Measurements from ENCODE around the gene CAB39L. TPM values are rescaled to one million over a fixed set of nuclear protein-coding genes. Genes with fewer than 3 reads are reported as not detected.
A peak's percentile ranks its signal among the peaks of the same experiment; 100 is the strongest.
"Not testable (repeated sequence)": the region's sequence is repeated elsewhere in the genome, so short reads cannot be mapped to it uniquely, and the experiment has no call there.

CAB39L gene
- total and polyA plus RNA-seq, 5 experiments from 2014 or later, result 4.3 to 9.2 (median 5.2) TPM

DNA sequence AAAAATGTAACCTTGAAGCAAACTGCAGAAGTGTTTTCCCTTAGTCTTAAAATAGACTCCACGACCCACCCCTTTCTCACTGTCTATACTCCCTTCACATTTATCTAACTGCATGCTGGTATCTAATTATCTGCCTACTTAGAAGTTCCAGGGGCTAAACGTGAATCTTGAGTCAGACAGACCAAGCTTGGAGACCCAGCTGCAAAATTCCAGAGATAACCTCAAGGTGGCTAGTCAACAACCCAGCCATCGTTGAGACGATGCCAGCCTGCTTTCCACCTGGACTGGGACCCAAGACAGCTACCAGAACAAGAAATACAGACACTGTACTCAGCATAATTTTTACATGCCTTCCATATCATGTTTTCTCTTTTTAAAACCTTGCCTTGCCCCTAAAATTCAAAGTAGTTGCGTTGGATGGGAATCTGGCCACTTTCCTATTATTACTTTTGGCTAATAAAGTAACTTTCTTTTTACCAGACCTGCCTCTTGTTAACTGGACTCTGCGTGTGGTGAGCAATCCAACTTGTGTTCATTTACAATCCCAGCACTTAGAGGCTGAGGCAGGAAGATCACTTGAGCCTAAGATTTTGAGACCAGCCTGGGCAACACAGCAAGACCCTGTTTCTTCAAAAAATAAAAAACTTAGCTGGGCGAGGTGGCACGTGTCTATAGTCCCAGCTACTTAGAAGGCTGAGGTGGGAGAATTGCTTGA is 113.9 kb downstream of the CAB39L start:
- no peak for DNase-seq
- H3K9me3 Mint-ChIP-seq, result no peaks in the 10 kb centered on the region
- no peak for ATAC-seq
- H3K4me3 Mint-ChIP-seq, result no peak overlapping the region
- peaks cover 0 to 10% (median 2%) of the 10 kb centered on the region in 3 donors for H3K36me3 Mint-ChIP-seq
- no peaks in the 10 kb centered on the region for H3K27me3 Mint-ChIP-seq
- POLR2A ChIA-PET, result no interaction called here
- H3K4me1 Mint-ChIP-seq, result no peaks in the 10 kb centered on the region
- no peak overlapping the region for H3K27ac Mint-ChIP-seq

DNA sequence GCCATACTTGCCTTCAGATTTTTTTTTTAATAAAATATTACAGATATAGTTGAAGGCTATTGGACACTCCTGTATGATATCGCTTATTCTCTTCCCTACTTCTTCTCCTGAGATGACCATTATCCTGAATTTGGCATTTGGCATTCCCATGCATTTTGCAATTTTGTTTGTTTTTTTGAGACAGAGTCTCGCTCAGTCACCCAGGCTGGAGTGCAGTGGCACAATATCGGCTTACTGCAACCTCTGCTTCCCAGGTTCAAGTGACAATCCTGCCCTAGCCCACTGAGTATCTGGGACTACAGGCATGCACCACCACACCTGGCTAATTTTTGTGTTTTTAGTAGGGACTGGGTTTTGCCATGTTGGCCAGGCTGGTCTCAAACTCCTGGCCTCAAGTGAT is 116.7 kb downstream of the CAB39L start:
- H3K27me3 Mint-ChIP-seq, H3K27ac Mint-ChIP-seq, H3K4me3 Mint-ChIP-seq, POLR2A ChIA-PET, H3K9me3 Mint-ChIP-seq, H3K4me1 Mint-ChIP-seq, DNase-seq, ATAC-seq: not testable (repeated sequence)
- peaks cover 0 to 10% (median 2%) of the 10 kb centered on the region in 3 donors for H3K36me3 Mint-ChIP-seq

DNA sequence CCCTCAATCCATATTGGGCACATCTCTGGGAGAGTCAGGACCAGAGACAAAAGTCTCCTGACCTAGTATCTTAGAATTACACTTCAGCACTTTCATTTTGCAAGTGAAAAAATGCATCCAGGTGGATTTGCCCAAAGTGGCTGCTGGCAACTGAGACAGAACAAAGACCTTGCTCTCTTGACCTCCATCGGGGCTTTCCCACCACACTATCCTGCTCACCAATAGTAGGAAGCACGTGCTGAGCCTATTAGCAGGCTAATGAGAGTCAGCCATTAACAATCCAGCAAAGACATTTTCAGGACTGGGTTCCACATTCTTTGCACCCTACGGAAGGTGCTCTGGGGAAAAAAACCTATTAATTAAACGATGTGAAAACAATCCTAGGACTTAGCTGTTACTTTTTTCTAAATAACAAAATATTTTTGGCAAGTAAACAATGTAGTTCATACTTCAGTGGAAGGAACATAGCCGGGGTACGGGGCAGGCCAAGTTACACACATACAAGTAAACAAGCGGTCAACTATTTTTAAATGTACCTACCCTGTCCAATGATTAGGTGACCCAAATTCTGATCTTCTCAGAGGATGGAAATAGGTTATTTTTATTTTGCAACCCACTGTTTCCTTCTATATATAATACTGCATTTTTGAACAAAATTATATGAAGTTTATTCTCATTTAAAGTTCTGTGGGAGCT is 117.5 kb downstream of the CAB39L start:
- Mint-ChIP-seq H3K4me1 (peaks cover under 1 to 3% (median 2%) of the 10 kb centered on the region in 4 donors), H3K36me3 (peaks cover 0 to 4% (median 0%) of the 10 kb centered on the region in 3 donors), H3K27me3 (no peaks in the 10 kb centered on the region), H3K9me3 (no peaks in the 10 kb centered on the region), H3K4me3 (no peak overlapping the region), H3K27ac (no peak overlapping the region)
- POLR2A ChIA-PET, result no interaction called here
- ATAC-seq, result no peak
- no peak for DNase-seq

DNA sequence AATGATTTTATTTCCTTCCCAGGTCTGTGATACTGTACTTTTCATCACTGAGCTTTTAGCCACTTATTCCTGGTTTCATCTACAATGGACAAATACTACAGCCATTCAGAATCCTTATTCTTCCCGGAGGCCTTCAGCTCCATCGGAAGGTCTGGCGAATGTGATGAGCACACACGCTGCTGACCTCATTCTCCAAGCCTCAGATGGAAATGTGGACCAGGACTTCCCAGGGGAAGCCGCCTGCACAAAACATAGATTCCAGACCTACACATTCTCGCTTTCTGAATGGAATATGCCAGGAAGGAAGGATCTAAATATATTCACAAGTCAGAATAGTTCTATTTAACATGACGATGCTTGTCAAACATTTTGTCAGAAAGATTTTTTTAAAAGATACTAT is 120.5 kb downstream of the CAB39L start:
- no peaks in the 10 kb centered on the region for H3K9me3 Mint-ChIP-seq
- DNase-seq, result no peak
- no peak for ATAC-seq

DNA sequence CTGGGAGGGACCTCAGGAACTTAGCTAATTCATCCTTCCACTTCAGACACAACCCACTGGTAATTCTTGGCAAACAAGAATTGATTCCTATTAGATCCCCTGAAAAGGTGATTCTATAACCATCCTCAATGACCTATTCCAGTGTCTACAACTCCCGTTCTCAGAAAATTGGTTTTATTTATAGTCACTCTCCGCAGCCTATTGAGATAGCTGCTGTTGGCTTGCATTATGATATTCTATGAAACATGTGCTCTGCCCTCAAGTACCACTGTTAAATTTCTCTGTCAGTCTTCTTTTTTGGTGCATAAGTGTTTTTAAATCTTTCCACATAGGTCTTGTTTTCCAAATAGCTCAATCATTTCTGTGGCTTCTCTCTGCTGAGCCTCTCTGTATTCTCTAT is 121.2 kb downstream of the CAB39L start:
- H3K27ac Mint-ChIP-seq, result no peak overlapping the region
- no peak for DNase-seq
- no peaks in the 10 kb centered on the region for H3K27me3 Mint-ChIP-seq
- H3K9me3 Mint-ChIP-seq, result no peaks in the 10 kb centered on the region
- no peak for ATAC-seq
- no peak overlapping the region for H3K4me3 Mint-ChIP-seq
- POLR2A ChIA-PET, result no interaction called here
- peaks cover 0 to 2% (median 0%) of the 10 kb centered on the region in 3 donors for H3K36me3 Mint-ChIP-seq
- peaks cover 8 to 16% (median 14%) of the 10 kb centered on the region in 4 donors for H3K4me1 Mint-ChIP-seq

More for the DNA sequence above, 120.5 kb downstream of the CAB39L start:
- no peaks in the 10 kb centered on the region for H3K27me3 Mint-ChIP-seq
- no peak overlapping the region for H3K4me3 Mint-ChIP-seq
- no peaks in the 10 kb centered on the region for H3K36me3 Mint-ChIP-seq
- no peak overlapping the region for H3K27ac Mint-ChIP-seq
- peaks cover 8 to 16% (median 14%) of the 10 kb centered on the region in 4 donors for H3K4me1 Mint-ChIP-seq
- POLR2A ChIA-PET, result no interaction called here

DNA sequence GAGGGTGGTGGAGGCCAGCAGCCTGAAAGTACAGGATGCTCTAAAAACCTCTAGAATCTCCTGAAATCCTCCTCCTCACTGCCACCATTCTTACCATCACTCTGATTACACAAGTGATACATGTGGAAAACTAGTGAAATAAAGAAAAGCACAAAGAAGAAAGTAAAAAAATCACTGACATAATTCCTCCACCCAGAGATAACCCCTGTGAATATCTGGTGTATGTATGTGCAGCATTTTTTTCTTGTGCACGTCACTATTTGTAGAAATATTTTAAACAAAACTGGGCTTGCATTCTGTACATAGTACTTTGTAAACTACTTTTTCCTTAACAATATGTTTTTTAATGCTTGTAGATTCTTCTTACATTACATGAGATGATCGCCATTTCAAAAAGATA is 122.9 kb downstream of the CAB39L start:
- no peak for DNase-seq
- no peak for ATAC-seq
- Mint-ChIP-seq H3K27ac (peak overlapping the region in 4 of 10 donors; percentile 6 to 74 (median 54)), H3K27me3 (no peaks in the 10 kb centered on the region), H3K9me3 (no peaks in the 10 kb centered on the region), H3K4me1 (peaks cover 8 to 16% (median 14%) of the 10 kb centered on the region in 4 donors), H3K4me3 (no peak overlapping the region), H3K36me3 (peaks cover 0 to 2% (median 0%) of the 10 kb centered on the region in 3 donors)
- POLR2A ChIA-PET, result no interaction called here

DNA sequence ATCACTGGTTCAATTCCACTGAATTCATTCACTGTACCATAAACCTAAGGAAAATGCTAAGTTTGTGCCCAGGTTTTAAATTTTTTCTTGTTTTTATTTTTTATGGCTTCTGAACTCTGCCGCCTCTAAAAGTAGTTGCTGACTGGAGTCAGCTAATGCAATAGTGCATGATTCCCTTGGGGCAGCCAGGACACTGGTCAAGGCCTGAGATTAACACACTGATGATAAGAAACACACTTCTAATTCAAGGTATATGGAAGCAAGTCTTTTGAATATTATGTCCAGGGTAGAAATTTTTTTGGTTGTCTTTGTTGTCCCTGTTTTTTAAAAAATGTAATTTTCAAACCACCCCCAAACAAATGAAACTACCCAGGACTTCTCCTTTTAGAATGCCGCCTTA is 123.9 kb downstream of the CAB39L start:
- POLR2A ChIA-PET, result no interaction called here
- no peaks in the 10 kb centered on the region for H3K27me3 Mint-ChIP-seq
- peak overlapping the region in 1 of 10 donors; percentile 2 for H3K27ac Mint-ChIP-seq
- no peaks in the 10 kb centered on the region for H3K9me3 Mint-ChIP-seq
- peaks cover 8 to 16% (median 14%) of the 10 kb centered on the region in 4 donors for H3K4me1 Mint-ChIP-seq
- H3K36me3 Mint-ChIP-seq, result peaks cover 0 to 2% (median 0%) of the 10 kb centered on the region in 3 donors
- H3K4me3 Mint-ChIP-seq, result no peak overlapping the region
- DNase-seq (no peak), ATAC-seq (no peak)

DNA sequence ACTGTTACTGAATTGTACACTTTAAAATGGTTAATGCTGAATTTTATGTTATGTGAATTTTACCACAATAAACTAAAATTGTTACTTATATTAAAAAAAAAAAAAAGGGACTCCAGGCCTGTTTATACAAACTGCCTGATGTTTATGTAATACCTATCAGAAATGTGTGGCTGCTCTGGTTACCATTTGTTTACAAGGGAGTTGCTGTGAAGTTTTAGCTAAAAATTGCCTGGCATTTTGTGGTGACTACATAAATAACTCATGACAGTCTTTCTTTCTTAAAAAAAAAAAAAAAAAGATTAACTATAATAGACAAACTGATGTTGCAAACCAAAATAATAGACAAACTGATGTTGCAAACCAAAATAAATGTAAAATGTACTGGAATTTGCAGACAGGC is 124.3 kb downstream of the CAB39L start:
- Mint-ChIP-seq H3K27ac (no peak overlapping the region), H3K9me3 (no peaks in the 10 kb centered on the region), H3K27me3 (no peaks in the 10 kb centered on the region), H3K36me3 (peaks cover 0 to 2% (median 0%) of the 10 kb centered on the region in 3 donors), H3K4me3 (no peak overlapping the region), H3K4me1 (peaks cover 8 to 16% (median 14%) of the 10 kb centered on the region in 4 donors)
- ATAC-seq, result no peak
- POLR2A ChIA-PET, result no interaction called here
- no peak for DNase-seq

DNA sequence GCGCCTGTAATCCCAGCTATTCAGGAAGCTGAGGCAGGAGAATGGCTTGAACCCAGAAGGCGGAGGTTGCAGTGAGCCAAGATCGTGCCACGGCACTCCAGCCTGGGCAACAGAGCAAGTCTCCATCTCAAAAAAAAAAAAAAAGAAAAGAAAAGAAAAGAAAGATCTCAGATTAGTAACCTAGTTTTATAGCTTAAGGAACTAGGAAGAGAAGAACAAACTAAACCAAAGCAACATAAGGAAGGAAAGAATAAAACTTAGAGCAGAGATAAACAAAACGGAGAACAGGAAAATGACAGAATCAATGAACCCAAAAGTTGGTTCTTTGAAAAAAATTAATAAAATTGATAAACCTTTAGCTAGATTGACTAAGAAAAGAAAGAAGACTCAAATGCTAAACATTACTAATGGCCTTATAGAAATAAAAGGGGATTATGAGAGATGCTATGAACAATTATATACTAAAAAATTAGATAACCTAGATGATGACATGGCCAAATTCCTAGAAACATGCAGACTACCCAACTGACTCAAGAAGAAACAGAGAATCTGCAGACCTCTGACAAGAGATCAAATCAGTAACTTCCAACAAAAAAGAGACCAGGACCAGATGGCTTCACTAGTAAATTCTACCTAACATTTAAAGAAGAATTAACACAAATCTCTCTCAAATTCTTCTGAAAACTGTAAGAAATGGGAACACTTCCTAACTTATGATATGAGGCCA is 127.9 kb downstream of the CAB39L start:
- peaks cover 0 to 3% (median 0%) of the 10 kb centered on the region in 3 donors for H3K36me3 Mint-ChIP-seq
- H3K4me3 Mint-ChIP-seq, result no peak overlapping the region
- ATAC-seq, result no peak
- no peaks in the 10 kb centered on the region for H3K9me3 Mint-ChIP-seq
- H3K27ac Mint-ChIP-seq, result no peak overlapping the region
- no peaks in the 10 kb centered on the region for H3K27me3 Mint-ChIP-seq
- DNase-seq, result no peak
- POLR2A ChIA-PET, result interaction anchor here (0.7 kb wide), 2 partner anchors 17 to 29 kb away, joined by 3 read pairs; no protein-coding TSS in a partner anchor
- peaks cover 3 to 10% (median 7%) of the 10 kb centered on the region in 4 donors for H3K4me1 Mint-ChIP-seq

DNA sequence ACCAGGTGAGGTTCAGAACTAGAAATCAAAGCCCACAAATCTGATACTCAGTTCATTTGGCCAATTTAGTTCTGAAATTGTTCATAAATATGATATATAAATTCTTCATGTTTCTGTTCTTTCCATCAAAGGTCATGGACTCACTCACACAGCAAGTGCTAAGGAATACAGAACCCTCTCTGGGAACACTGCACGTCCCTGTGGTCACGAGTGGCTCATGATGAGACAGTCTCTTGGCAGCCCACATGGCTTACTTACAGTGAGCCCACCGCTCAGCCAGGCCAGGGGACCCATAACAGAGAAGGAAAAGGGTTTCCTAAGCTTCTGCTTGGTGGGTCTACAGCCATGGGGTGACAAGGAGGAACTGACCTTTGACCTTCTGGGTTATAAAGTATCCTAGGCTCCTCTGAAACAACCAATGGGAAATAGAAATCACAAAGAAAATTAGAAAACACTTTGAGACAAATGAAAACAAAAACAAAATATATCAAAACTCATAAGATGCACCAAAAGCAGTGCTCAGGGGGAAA is 128.8 kb downstream of the CAB39L start:
- no peak overlapping the region for H3K4me3 Mint-ChIP-seq
- peaks cover 0 to 7% (median 0%) of the 10 kb centered on the region in 3 donors for H3K36me3 Mint-ChIP-seq
- no peaks in the 10 kb centered on the region for H3K27me3 Mint-ChIP-seq
- peaks cover 0 to 2% (median 0%) of the 10 kb centered on the region in 4 donors for H3K4me1 Mint-ChIP-seq
- no peak for DNase-seq
- no peak overlapping the region for H3K27ac Mint-ChIP-seq
- ATAC-seq, result no peak
- POLR2A ChIA-PET, result no interaction called here
- H3K9me3 Mint-ChIP-seq, result no peaks in the 10 kb centered on the region

DNA sequence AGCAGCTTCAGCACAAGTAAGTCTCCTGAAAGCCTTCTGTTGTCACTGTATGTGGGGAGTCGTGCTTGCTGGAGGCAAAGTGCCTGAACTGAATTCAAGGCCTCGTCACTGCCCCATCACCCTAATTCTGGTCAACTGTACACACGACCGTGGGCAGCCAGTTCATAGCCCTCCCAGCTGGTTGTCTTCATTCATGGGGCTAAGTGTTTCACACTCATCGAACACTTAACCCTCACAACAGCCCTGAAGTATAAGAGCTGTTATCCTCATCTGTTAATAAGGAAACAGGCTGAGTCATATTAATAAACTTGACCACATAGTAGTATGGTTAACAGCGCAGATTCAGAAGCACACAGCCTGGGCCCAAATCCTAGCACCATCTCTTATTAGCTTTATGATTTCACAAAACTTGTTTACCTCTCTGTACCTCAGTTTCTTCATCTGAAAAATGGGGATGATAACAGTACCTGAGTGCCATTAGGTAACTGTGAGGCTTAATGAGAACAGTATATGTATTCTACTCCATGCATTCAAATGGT is 129.5 kb downstream of the CAB39L start:
- DNase-seq (no peak), ATAC-seq (no peak)
- Mint-ChIP-seq H3K4me1 (no peaks in the 10 kb centered on the region), H3K9me3 (no peaks in the 10 kb centered on the region), H3K4me3 (no peak overlapping the region), H3K27me3 (no peaks in the 10 kb centered on the region), H3K36me3 (peaks cover 0 to 12% (median 0%) of the 10 kb centered on the region in 3 donors), H3K27ac (no peak overlapping the region)
- POLR2A ChIA-PET, result no interaction called here

DNA sequence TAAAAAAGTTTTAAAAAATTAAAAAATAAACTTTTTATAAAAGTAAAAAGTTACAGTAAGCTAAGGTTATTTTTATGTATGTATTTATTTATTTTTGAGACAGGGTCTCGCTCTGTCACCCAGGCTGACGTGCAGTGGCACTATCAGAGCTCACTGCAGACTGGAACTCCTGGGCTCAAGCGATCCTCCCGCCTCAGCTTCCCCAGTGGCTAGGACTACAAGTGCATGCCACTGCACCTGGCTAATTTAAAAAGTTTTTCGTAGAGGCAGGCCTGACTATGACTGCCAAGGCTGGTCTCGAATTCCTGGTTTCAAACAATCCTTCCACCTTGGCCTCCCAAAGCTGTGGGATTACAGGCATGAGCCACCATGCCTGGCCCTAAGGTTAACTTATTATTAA is 132.0 kb downstream of the CAB39L start:
- no peaks in the 10 kb centered on the region for H3K9me3 Mint-ChIP-seq
- H3K27me3 Mint-ChIP-seq, result no peaks in the 10 kb centered on the region
- ATAC-seq, result no peak
- no peak overlapping the region for H3K27ac Mint-ChIP-seq
- H3K4me1 Mint-ChIP-seq, result no peaks in the 10 kb centered on the region
- H3K4me3 Mint-ChIP-seq, result no peak overlapping the region
- POLR2A ChIA-PET, result no interaction called here
- H3K36me3 Mint-ChIP-seq, result peaks cover 0 to 10% (median 0%) of the 10 kb centered on the region in 3 donors
- DNase-seq, result no peak
